22Rv1 (cell line): ENCODE data around the gene ZBTB20.

Source experiments
- ZFX ChIP-seq: fragments of 450-650 bp; IDR thresholded peaks from 2 replicates; pipeline ENCODE4 v1.6.1; 2017; ENCODE audit warnings: antibody characterized with exemption, borderline replicate concordance
- TF ChIP-seq, protein P1 (sequence below): fragments of 450-650 bp; IDR thresholded peaks from 2 replicates; pipeline ENCODE4 v1.5.1; 2017; ENCODE audit warnings: mild to moderate bottlenecking

DNA sequence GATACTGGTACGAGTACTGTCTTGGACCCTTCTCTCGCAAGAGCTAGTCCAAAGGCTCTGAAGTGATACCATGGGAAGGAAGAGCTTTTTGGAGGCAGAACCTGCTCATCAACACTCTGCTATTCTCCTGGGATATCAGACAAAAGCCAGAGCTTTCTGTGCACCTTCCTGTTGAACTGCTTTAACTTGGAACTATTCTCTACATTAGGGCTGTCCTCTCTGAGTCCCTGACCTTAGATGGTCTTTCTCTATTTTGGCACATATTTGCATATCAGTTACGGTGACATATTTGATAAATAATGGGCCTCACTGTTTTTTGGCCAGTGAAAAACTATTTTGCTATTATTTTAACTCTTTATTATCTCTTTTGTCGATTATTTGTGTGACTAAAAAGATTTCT is 706.4 kb downstream of the ZBTB20 start:
- TF ChIP-seq, protein P1, sequence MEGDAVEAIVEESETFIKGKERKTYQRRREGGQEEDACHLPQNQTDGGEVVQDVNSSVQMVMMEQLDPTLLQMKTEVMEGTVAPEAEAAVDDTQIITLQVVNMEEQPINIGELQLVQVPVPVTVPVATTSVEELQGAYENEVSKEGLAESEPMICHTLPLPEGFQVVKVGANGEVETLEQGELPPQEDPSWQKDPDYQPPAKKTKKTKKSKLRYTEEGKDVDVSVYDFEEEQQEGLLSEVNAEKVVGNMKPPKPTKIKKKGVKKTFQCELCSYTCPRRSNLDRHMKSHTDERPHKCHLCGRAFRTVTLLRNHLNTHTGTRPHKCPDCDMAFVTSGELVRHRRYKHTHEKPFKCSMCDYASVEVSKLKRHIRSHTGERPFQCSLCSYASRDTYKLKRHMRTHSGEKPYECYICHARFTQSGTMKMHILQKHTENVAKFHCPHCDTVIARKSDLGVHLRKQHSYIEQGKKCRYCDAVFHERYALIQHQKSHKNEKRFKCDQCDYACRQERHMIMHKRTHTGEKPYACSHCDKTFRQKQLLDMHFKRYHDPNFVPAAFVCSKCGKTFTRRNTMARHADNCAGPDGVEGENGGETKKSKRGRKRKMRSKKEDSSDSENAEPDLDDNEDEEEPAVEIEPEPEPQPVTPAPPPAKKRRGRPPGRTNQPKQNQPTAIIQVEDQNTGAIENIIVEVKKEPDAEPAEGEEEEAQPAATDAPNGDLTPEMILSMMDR = no peak
- no peak for TF ChIP-seq ZFX
